ENCODE data around the gene TNFRSF21.
A peak's percentile ranks its signal among the peaks of the same experiment; 100 is the strongest.

TNFRSF21 gene

DNA sequence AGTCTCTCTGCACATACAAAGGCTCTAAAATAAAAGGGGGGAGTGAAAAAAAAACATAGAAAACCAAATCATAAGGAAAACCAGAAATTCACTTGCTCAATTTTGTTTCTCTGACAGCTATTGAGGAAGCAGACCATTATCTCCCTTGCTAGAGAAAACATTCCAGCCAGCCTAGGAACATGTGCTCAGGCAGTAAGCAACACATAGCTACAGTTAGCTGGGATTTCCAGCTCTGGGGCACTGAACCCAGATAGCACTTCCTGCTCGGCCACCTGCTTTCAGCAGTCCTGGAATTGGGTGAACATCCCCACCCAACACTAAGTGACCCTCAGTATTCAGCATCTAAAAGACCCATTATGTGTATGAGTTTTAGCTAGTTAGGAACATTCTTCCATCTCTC, 61.3 kb downstream of the TNFRSF21 start:
- H3K79me1 ChIP-seq (replicated peaks; ENCODE audit: low read length, poor library complexity, severe bottlenecking): peaks cover 12% of the 10 kb centered on the region
- WGBS: 71% methylated on average over 1 of the region's 1 CpG

DNA sequence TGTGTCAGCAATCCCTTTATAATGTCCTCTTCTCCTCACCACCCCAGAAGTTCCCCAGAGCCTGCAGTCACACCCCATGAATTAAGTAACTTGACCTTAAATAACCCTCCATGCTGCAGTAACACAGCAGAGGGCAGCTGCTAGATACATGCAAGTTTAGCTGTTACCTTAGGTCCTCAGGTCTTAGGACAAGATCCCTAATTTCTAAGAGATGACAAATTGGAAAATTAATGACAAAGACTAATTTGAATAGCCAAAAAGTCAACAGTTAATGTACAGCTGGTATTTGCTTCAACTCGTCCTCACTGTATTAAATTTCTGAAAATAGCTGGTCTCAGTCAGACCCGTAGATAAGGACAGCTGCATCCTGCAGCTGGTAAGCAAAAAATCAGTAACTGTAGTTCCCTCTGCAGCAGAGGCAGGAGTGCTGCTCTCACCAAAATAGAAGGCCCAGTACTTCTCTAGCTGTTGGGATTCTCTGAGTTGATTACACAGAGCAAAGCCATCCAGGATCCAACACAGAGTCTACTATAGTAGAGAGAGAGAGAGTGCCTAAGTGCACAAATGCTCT, 62.4 kb downstream of the TNFRSF21 start:
- 47% methylated on average over 2 of the region's 2 CpGs for WGBS
- peak overlapping the region; percentile 26 for H3K9ac ChIP-seq (ENCODE audit: low read length)
- H4K8ac ChIP-seq (ENCODE audit: low read length): no peak overlapping the region
- peak overlapping the region; percentile 46 for H3K27ac ChIP-seq (ENCODE audit: low read length, poor library complexity, severe bottlenecking)
- H3K36me3 ChIP-seq (ENCODE audit: control insufficient read depth in 1 of 2, insufficient read depth in 2 of 2, low read depth in 1 of 2, low read length in 2 of 2): peaks cover 0 to 26% of the 10 kb centered on the region in 2 experiments
- H3K9me3 ChIP-seq (ENCODE audit: control insufficient read depth, low read length): no peaks in the 10 kb centered on the region
- no peak overlapping the region for H2AK5ac ChIP-seq (ENCODE audit: low read length, severe bottlenecking)
- peak overlapping the region in 1 of 2 experiments; percentile 24 for H3K4me3 ChIP-seq (ENCODE audit: insufficient read depth in 1 of 2, low read depth in 1 of 2, low read length in 2 of 2)
- H4K91ac ChIP-seq (ENCODE audit: low read length): no peak overlapping the region
- peak overlapping the region in 1 of 2 experiments; percentile 56 for H2BK12ac ChIP-seq (ENCODE audit: low read length in 2 of 2)
- H3K4me2 ChIP-seq (ENCODE audit: low read length, poor library complexity, severe bottlenecking): no peak overlapping the region
- H3K27me3 ChIP-seq (ENCODE audit: control insufficient read depth in 1 of 2, insufficient read depth in 1 of 2, low read length in 2 of 2): no peaks in the 10 kb centered on the region
- no peak overlapping the region for H3K14ac ChIP-seq (ENCODE audit: low read length in 2 of 2)
- H3K4me1 ChIP-seq (ENCODE audit: control insufficient read depth, insufficient read depth, low read depth, low read length): peaks cover 5% of the 10 kb centered on the region
- DNase-seq: peak; percentile 47
- no peak overlapping the region for H2BK5ac ChIP-seq (ENCODE audit: low read depth, low read length, poor library complexity, severe bottlenecking)
- no peak overlapping the region for H3K23ac ChIP-seq (ENCODE audit: low read length in 2 of 2)
- H3K18ac ChIP-seq (ENCODE audit: low read depth in 1 of 2, low read length in 2 of 2): peak overlapping the region in 1 of 2 experiments; percentile 52
- no peak overlapping the region for H2BK120ac ChIP-seq (ENCODE audit: low read depth, low read length)
- no peak overlapping the region for H2BK15ac ChIP-seq (ENCODE audit: low read depth, poor library complexity, severe bottlenecking)
- peaks cover 7% of the 10 kb centered on the region for H3K79me1 ChIP-seq (replicated peaks; ENCODE audit: low read length, poor library complexity, severe bottlenecking)
- no peak overlapping the region for H2AFZ ChIP-seq (ENCODE audit: low read depth, low read length)
- H3K4ac ChIP-seq (ENCODE audit: low read depth in 1 of 2, low read length in 2 of 2): no peak overlapping the region

More for the DNA sequence above, 61.3 kb downstream of the TNFRSF21 start:
- Histone ChIP-seq H4K8ac (ENCODE audit: low read length) (no peak overlapping the region), H3K9ac (ENCODE audit: low read length) (no peak overlapping the region), H3K4me2 (ENCODE audit: low read length, poor library complexity, severe bottlenecking) (no peak overlapping the region), H3K4me3 (ENCODE audit: insufficient read depth in 1 of 2, low read depth in 1 of 2, low read length in 2 of 2) (no peak overlapping the region), H3K23ac (ENCODE audit: low read length in 2 of 2) (no peak overlapping the region), H3K27ac (ENCODE audit: low read length, poor library complexity, severe bottlenecking) (no peak overlapping the region), H3K18ac (ENCODE audit: low read depth in 1 of 2, low read length in 2 of 2) (no peak overlapping the region), H3K9me3 (ENCODE audit: control insufficient read depth, low read length) (no peaks in the 10 kb centered on the region), H2AK5ac (ENCODE audit: low read length, severe bottlenecking) (no peak overlapping the region), H2BK5ac (ENCODE audit: low read depth, low read length, poor library complexity, severe bottlenecking) (no peak overlapping the region), H2BK15ac (ENCODE audit: low read depth, poor library complexity, severe bottlenecking) (no peak overlapping the region), H3K14ac (ENCODE audit: low read length in 2 of 2) (no peak overlapping the region), H2BK12ac (ENCODE audit: low read length in 2 of 2) (no peak overlapping the region), H4K91ac (ENCODE audit: low read length) (no peak overlapping the region), H3K4ac (ENCODE audit: low read depth in 1 of 2, low read length in 2 of 2) (no peak overlapping the region), H3K27me3 (ENCODE audit: control insufficient read depth in 1 of 2, insufficient read depth in 1 of 2, low read length in 2 of 2) (no peaks in the 10 kb centered on the region), H2AFZ (ENCODE audit: low read depth, low read length) (no peak overlapping the region), H2BK120ac (ENCODE audit: low read depth, low read length) (no peak overlapping the region), H3K4me1 (ENCODE audit: control insufficient read depth, insufficient read depth, low read depth, low read length) (peaks cover 5% of the 10 kb centered on the region), H3K36me3 (ENCODE audit: control insufficient read depth in 1 of 2, insufficient read depth in 2 of 2, low read depth in 1 of 2, low read length in 2 of 2) (peaks cover 9 to 37% of the 10 kb centered on the region in 2 experiments)
- no peak for DNase-seq

DNA sequence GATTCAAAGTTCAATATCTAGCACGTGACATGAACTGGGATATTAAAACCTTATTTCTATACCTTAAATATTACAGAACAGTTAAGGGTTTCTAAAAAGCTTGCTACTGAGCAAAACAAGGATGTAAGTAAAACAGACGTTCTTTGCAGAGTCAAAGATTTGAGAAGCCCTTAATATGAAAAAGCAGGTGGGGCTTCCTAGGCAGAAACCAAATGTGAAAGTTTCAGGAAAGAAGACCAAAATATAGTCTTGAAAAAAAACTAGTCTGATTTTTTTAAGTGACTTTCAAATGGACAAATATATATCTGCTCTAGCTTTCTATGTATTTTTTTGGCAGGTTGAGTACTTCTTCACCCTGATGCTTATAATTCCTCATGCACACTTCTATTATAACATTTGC, 63.2 kb downstream of the TNFRSF21 start:
- no peak overlapping the region for H2BK15ac ChIP-seq (ENCODE audit: low read depth, poor library complexity, severe bottlenecking)
- no peak overlapping the region for H2AK5ac ChIP-seq (ENCODE audit: low read length, severe bottlenecking)
- WGBS: 79% methylated on average over 1 of the region's 2 CpGs
- H2AFZ ChIP-seq (ENCODE audit: low read depth, low read length): no peak overlapping the region
- H3K79me1 ChIP-seq (replicated peaks; ENCODE audit: low read length, poor library complexity, severe bottlenecking): peaks cover 10% of the 10 kb centered on the region
- H3K14ac ChIP-seq (ENCODE audit: low read length in 2 of 2): no peak overlapping the region
- peaks cover 0 to 18% of the 10 kb centered on the region in 2 experiments for H3K36me3 ChIP-seq (ENCODE audit: control insufficient read depth in 1 of 2, insufficient read depth in 2 of 2, low read depth in 1 of 2, low read length in 2 of 2)
- no peak overlapping the region for H3K9ac ChIP-seq (ENCODE audit: low read length)
- H3K18ac ChIP-seq (ENCODE audit: low read depth in 1 of 2, low read length in 2 of 2): no peak overlapping the region
- H4K91ac ChIP-seq (ENCODE audit: low read length): no peak overlapping the region
- no peaks in the 10 kb centered on the region for H3K9me3 ChIP-seq (ENCODE audit: control insufficient read depth, low read length)
- H3K23ac ChIP-seq (ENCODE audit: low read length in 2 of 2): no peak overlapping the region
- no peak overlapping the region for H3K4me2 ChIP-seq (ENCODE audit: low read length, poor library complexity, severe bottlenecking)
- H4K8ac ChIP-seq (ENCODE audit: low read length): no peak overlapping the region
- no peak for DNase-seq
- no peak overlapping the region for H3K4ac ChIP-seq (ENCODE audit: low read depth in 1 of 2, low read length in 2 of 2)
- H2BK12ac ChIP-seq (ENCODE audit: low read length in 2 of 2): no peak overlapping the region
- no peak overlapping the region for H2BK120ac ChIP-seq (ENCODE audit: low read depth, low read length)
- no peak overlapping the region for H2BK5ac ChIP-seq (ENCODE audit: low read depth, low read length, poor library complexity, severe bottlenecking)
- H3K27me3 ChIP-seq (ENCODE audit: control insufficient read depth in 1 of 2, insufficient read depth in 1 of 2, low read length in 2 of 2): no peaks in the 10 kb centered on the region
- no peak overlapping the region for H3K4me3 ChIP-seq (ENCODE audit: insufficient read depth in 1 of 2, low read depth in 1 of 2, low read length in 2 of 2)
- peaks cover 8% of the 10 kb centered on the region for H3K4me1 ChIP-seq (ENCODE audit: control insufficient read depth, insufficient read depth, low read depth, low read length)
- no peak overlapping the region for H3K27ac ChIP-seq (ENCODE audit: low read length, poor library complexity, severe bottlenecking)

DNA sequence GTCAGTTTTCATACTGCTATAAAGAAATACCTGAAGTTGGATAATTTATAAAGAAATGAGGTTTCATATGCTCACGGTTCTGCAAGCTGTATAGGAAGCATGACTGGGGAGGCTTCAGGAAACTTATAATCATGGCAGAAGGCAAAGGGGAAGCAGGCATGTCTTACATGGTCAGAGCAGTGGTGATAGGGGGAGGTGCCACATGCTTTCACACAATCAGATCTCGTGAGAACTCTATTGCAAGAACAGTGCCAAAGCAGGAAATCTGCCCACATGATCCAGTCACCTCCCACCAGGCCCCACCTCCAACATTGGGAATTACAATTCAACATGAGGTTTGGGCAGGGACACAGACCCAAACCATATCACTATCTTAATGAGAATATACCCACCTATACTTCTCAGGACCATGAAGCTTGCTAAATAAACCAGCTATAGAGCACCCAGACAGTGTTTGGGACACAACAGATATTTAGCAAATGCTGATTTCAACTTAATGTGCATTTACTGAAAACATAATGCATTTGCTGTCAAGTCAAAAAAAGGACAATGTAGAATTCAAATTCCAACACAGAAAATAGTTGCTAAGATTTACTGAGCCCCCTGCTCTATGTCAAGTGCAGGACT, 63.8 kb downstream of the TNFRSF21 start:
- WGBS: 74% methylated on average over 2 of the region's 2 CpGs
- H3K18ac ChIP-seq (ENCODE audit: low read depth in 1 of 2, low read length in 2 of 2): peak overlapping the region; percentile 21 to 66
- H2BK15ac ChIP-seq (ENCODE audit: low read depth, poor library complexity, severe bottlenecking): no peak overlapping the region
- H3K27ac ChIP-seq (ENCODE audit: low read length, poor library complexity, severe bottlenecking): no peak overlapping the region
- peaks cover 8% of the 10 kb centered on the region for H3K4me1 ChIP-seq (ENCODE audit: control insufficient read depth, insufficient read depth, low read depth, low read length)
- no peaks in the 10 kb centered on the region for H3K27me3 ChIP-seq (ENCODE audit: control insufficient read depth in 1 of 2, insufficient read depth in 1 of 2, low read length in 2 of 2)
- H3K36me3 ChIP-seq (ENCODE audit: control insufficient read depth in 1 of 2, insufficient read depth in 2 of 2, low read depth in 1 of 2, low read length in 2 of 2): peaks cover 0 to 11% of the 10 kb centered on the region in 2 experiments
- H3K4ac ChIP-seq (ENCODE audit: low read depth in 1 of 2, low read length in 2 of 2): peak overlapping the region in 1 of 2 experiments; percentile 7
- no peak overlapping the region for H3K4me3 ChIP-seq (ENCODE audit: insufficient read depth in 1 of 2, low read depth in 1 of 2, low read length in 2 of 2)
- no peak overlapping the region for H2AFZ ChIP-seq (ENCODE audit: low read depth, low read length)
- no peak overlapping the region for H3K23ac ChIP-seq (ENCODE audit: low read length in 2 of 2)
- H4K8ac ChIP-seq (ENCODE audit: low read length): no peak overlapping the region
- peaks cover 10% of the 10 kb centered on the region for H3K79me1 ChIP-seq (replicated peaks; ENCODE audit: low read length, poor library complexity, severe bottlenecking)
- H3K14ac ChIP-seq (ENCODE audit: low read length in 2 of 2): no peak overlapping the region
- H2BK120ac ChIP-seq (ENCODE audit: low read depth, low read length): no peak overlapping the region
- peak overlapping the region in 1 of 2 experiments; percentile 31 for H2BK12ac ChIP-seq (ENCODE audit: low read length in 2 of 2)
- H3K4me2 ChIP-seq (ENCODE audit: low read length, poor library complexity, severe bottlenecking): no peak overlapping the region
- DNase-seq: peak; percentile 36
- H3K9ac ChIP-seq (ENCODE audit: low read length): no peak overlapping the region
- H2BK5ac ChIP-seq (ENCODE audit: low read depth, low read length, poor library complexity, severe bottlenecking): no peak overlapping the region
- no peaks in the 10 kb centered on the region for H3K9me3 ChIP-seq (ENCODE audit: control insufficient read depth, low read length)
- no peak overlapping the region for H4K91ac ChIP-seq (ENCODE audit: low read length)
- no peak overlapping the region for H2AK5ac ChIP-seq (ENCODE audit: low read length, severe bottlenecking)

All from mesenchymal stem cell (in vitro differentiated cells and primary cell).